Measurements from ENCODE around the gene COBL. TPM values are rescaled to one million over a fixed set of nuclear protein-coding genes. Genes with fewer than 3 reads are reported as not detected.

COBL gene
- total RNA-seq, 3 donors from 2014 or later, result 2.2 to 37.3 (median 16.1) TPM

DNA sequence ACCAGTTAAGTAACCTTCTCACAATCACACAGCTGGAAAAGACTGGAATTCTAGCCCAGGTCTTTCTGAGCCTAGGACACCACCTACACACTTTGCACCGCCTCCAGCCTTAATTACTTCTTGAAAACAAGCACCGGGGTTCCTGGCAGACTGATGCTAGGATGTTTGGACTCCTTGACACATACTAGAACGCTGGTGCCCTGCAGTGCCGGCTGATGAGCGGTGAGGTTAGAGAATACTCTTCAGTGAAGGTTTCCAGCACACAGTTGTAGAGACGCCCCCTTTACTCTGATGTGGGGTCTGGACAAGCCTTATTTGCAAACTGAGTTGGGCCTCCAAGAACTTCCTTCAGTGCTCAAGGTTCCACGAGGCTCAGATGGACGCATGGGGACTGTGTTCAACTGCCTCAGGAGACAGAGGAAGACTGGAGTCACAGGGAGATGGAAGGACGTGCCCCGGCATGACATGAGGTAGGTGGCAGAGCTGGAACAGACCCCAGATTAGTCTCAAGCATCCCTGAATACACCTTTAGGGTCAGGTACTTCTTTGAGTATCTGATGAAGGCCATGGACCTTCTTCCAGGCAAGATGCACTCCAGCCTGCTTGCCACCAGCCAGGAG lies 89.6 kb downstream of the COBL start:
- Histone ChIP-seq H3K27ac (peak overlapping the region; percentile 67 to 68), H3K36me3 (no peaks in the 10 kb centered on the region), H3K4me1 (no peaks in the 10 kb centered on the region), H3K9me3 (no peaks in the 10 kb centered on the region), H3K27me3 (no peaks in the 10 kb centered on the region), H3K4me3 (no peak overlapping the region)
- TF ChIP-seq POLR2AphosphoS5 (IDR thresholded peaks at IDR 0.05) (no peak), POLR2A (IDR thresholded peaks at IDR 0.05) (no peak)
- TF ChIP-seq, protein P1, sequence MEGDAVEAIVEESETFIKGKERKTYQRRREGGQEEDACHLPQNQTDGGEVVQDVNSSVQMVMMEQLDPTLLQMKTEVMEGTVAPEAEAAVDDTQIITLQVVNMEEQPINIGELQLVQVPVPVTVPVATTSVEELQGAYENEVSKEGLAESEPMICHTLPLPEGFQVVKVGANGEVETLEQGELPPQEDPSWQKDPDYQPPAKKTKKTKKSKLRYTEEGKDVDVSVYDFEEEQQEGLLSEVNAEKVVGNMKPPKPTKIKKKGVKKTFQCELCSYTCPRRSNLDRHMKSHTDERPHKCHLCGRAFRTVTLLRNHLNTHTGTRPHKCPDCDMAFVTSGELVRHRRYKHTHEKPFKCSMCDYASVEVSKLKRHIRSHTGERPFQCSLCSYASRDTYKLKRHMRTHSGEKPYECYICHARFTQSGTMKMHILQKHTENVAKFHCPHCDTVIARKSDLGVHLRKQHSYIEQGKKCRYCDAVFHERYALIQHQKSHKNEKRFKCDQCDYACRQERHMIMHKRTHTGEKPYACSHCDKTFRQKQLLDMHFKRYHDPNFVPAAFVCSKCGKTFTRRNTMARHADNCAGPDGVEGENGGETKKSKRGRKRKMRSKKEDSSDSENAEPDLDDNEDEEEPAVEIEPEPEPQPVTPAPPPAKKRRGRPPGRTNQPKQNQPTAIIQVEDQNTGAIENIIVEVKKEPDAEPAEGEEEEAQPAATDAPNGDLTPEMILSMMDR (IDR thresholded peaks at IDR 0.05), result no peak
- intact Hi-C loops (cut with DNase I; ENCODE audit: low total_unique reads), result no loop called here
- DNase-seq (ENCODE audit: low spot score in 2 of 2), result no peak

DNA sequence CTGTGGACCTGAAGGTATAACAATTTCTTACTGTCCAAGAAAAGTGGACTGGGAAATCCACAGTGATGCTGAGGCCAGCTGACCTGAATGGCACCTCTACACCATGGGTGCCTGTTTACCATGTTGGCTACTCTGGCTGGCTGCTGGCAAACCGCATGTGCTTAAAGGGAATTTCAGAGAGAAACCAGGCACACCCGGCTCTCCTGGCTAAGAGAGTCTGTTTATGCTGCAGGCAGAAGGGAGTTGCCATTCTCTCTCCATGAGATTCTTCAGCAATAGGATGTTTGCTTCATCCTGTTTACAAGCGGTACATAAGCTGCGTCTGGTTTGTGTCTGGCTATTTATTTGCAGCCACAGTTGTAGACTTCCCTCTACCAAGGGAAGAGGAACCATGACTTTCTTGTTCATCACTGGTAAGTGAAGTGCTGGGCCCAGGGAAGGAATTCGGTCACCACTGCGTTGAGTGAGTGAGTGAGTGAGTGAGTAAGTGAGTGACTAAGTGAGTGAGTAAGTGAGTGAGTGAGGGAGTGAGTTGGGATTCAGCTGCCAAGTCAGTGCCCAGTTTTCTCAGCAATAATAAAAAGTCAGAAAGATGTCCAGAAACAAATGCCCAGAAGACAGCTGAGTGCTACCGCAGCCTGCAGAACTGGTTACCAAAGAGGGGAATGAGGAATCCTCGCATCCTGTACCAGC lies 90.4 kb downstream of the COBL start:
- peak in 1 of 2 donors; percentile 34 for DNase-seq (ENCODE audit: low spot score in 2 of 2)
- H3K4me3 ChIP-seq, result no peak overlapping the region
- H3K9me3 ChIP-seq, result no peaks in the 10 kb centered on the region
- peak overlapping the region; percentile 67 to 68 for H3K27ac ChIP-seq
- no peaks in the 10 kb centered on the region for H3K27me3 ChIP-seq
- TF ChIP-seq POLR2A (IDR thresholded peaks at IDR 0.05) (no peak), POLR2AphosphoS5 (IDR thresholded peaks at IDR 0.05) (no peak)
- TF ChIP-seq, protein P1 (IDR thresholded peaks at IDR 0.05), result no peak
- intact Hi-C loops (cut with DNase I; ENCODE audit: low total_unique reads), result no loop called here
- H3K36me3 ChIP-seq, result no peaks in the 10 kb centered on the region
- H3K4me1 ChIP-seq, result no peaks in the 10 kb centered on the region

DNA sequence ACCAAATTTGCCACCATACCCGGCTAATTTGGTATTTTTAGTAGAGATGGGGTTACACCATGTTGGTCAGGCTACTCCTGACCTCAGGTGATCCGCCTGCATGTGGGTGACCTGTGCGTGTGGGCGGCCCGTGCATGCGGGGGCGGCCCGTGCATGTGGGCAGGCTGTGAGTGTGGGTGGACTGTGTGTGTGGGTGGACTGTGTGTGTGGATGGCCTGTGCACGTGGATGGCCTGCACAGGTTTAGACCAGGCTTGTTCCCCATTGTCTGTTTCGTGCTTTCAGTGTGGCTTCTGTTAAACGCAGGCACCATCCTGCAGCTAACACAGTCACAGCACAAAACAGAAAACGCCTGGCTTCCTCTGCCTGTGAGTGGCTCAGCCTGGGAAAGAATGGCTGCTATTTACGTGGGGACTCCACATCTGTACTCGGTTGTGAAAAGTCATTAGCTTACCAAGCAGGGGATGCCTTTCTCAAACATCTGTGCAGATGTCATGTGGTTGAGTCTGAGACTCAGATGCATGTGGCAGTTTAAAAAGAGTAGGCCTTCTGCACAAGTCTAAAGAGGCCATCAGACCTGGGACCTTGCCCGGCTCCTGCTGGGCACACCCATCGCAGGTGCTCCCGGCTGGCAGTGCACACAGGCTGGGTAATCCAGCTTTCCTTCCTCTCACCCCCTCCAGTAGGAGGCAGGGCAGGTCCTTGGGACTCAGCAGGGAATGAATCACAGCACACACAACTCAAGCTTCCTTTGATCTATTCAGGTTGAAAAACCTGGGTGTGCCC lies 91.6 kb downstream of the COBL start:
- Histone ChIP-seq H3K4me1 (no peaks in the 10 kb centered on the region), H3K9me3 (no peaks in the 10 kb centered on the region), H3K27ac (peak overlapping the region in 1 of 2 donors; percentile 67), H3K36me3 (no peaks in the 10 kb centered on the region), H3K4me3 (no peak overlapping the region), H3K27me3 (no peaks in the 10 kb centered on the region)
- TF ChIP-seq, protein P1 (IDR thresholded peaks at IDR 0.05), result peak in 1 of 3 donors; percentile 41
- TF ChIP-seq POLR2A (IDR thresholded peaks at IDR 0.05), result no peak
- DNase-seq (ENCODE audit: low spot score in 2 of 2), result peak in 1 of 2 donors; percentile 35
- intact Hi-C loops (cut with DNase I; ENCODE audit: low total_unique reads), result no loop called here

DNA sequence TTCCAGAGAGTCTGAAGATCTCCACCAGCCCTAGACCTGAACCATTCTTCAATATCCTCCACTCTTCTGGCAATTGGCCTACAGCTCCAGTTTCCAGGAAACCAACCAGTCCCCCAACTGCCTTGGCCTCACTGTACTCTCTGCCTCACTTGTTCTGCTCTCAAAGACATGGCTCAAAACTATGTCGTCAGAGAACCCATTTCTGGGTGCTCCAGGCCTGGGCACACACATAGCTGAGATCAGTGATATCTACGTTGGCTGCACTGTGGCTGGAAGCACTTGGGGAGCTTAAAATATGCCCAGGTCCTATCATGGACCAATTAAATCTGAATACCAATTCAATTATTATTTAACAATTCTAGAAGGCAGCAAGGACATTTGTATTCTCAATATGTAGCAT lies 93.1 kb downstream of the COBL start:
- no peaks in the 10 kb centered on the region for H3K9me3 ChIP-seq
- no peak overlapping the region for H3K27ac ChIP-seq
- no peaks in the 10 kb centered on the region for H3K36me3 ChIP-seq
- TF ChIP-seq, protein P1 (IDR thresholded peaks at IDR 0.05), result no peak
- TF ChIP-seq POLR2A (IDR thresholded peaks at IDR 0.05), result no peak
- TF ChIP-seq POLR2AphosphoS5 (IDR thresholded peaks at IDR 0.05), result no peak
- no peak for DNase-seq (ENCODE audit: low spot score in 2 of 2)
- intact Hi-C loops (cut with DNase I; ENCODE audit: low total_unique reads), result no loop called here
- no peaks in the 10 kb centered on the region for H3K4me1 ChIP-seq
- no peak overlapping the region for H3K4me3 ChIP-seq
- no peaks in the 10 kb centered on the region for H3K27me3 ChIP-seq

DNA sequence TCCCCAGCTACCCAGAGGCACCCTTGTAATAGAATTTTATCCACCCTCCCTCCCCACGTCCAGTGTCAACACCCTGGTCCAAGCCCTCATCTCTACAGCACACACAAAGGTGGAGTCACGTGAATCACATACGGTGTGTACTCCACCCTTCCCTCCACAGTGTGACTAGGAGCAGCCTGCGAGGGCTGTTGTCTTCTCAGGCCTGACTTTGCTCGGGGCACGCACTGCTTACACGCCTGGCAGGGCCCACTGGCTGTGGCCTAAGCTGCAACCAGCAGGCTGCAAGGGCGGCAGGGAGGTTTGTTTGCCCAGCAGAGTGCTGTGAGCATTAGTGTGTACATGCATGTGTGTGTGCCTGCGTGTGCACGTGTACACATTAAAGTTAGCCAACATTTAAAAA lies 93.7 kb downstream of the COBL start:
- no peaks in the 10 kb centered on the region for H3K4me1 ChIP-seq
- H3K9me3 ChIP-seq, result no peaks in the 10 kb centered on the region
- intact Hi-C loops (cut with DNase I; ENCODE audit: low total_unique reads), result no loop called here
- no peak overlapping the region for H3K27ac ChIP-seq
- no peaks in the 10 kb centered on the region for H3K27me3 ChIP-seq
- no peak for DNase-seq (ENCODE audit: low spot score in 2 of 2)
- no peaks in the 10 kb centered on the region for H3K36me3 ChIP-seq
- TF ChIP-seq POLR2A (IDR thresholded peaks at IDR 0.05), result no peak
- TF ChIP-seq POLR2AphosphoS5 (IDR thresholded peaks at IDR 0.05), result no peak
- TF ChIP-seq, protein P1 (IDR thresholded peaks at IDR 0.05), result no peak
- no peak overlapping the region for H3K4me3 ChIP-seq
